Esophagus mucosa (tissue), 1 donor: Measurements from ENCODE around the gene MMS19. TPM values are rescaled to one million over a fixed set of nuclear protein-coding genes. Genes with fewer than 3 reads are reported as not detected.

ENCODE experiments used
- ATAC-seq: fragments of 200-7000 bp; cut with Tn5 transposase; one replicate; pipeline ENCODE4 v1.9.1; 2020
- total RNA-seq: library from RNA; stranded (reverse); gene quantifications from one replicate; pipeline ENCODE4 v1.2.4, GENCODE V29; 2023
- donor health status: DM: yes; HTN: yes; CAD: no.

The MMS19 gene
- total RNA-seq, 1 donor from 2014 or later = 44.0 TPM

DNA sequence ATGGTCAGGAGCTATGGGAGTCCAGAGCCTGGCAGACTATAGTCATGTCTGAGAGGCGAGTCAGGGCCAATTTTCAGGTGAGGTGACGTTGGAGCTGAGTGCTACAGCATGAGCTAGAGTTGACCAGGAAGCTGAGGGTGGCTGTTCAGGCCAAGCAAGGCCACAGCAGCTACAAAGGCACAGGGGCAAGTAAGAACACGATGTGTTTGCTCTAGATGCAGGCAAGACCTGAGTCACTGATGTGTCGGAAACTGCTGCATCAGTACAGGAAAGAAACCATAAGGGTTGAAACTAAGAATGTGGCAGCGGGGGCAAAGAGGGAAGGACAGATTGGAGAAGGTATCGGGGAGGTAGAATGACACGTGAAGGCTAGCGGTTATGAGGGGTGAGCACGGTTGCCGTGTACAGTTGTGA lies 85.3 kb downstream of the MMS19 start:
- peak; percentile 92 for ATAC-seq

DNA sequence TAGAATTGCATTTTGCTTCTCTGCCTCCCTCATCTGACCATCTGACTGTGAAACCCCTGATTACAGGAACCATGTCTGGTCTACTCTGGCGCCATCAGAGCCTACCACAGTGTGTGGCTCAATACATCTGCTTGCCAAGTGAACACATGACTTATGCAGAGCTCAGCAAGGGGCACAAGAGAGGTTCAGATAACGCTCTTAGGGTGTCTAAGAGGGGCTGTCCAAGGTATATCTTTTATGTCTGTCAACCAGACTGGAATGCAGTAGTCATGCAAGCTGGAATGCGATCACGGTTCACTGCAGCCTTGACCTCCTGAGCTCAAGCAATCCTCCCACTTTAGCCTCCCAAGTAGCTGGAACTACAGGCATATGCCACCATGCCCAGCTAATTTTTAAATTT lies 86.8 kb downstream of the MMS19 start:
- ATAC-seq = no peak

GRCh38 chr10:97408496-97408992 lies 89.7 kb downstream of the MMS19 start:
- ATAC-seq = peak; percentile 79

Other genes starting within 250 kb of the MMS19 start
- gene ARHGAP19, start 205.8 kb downstream of the MMS19 start, total RNA-seq = 10.1 TPM
- gene FRAT1, start 179.2 kb downstream of the MMS19 start, total RNA-seq = 1.6 TPM
- gene FRAT2, start 163.7 kb downstream of the MMS19 start, total RNA-seq = 8.4 TPM
- 25.8 TPM for gene RRP12, start 97.1 kb downstream of the MMS19 start, total RNA-seq
- 324 TPM for gene PGAM1, start 72.2 kb downstream of the MMS19 start, total RNA-seq
- 30.8 TPM for gene EXOSC1, start 52.4 kb downstream of the MMS19 start, total RNA-seq
- gene ZDHHC16, start 52.2 kb downstream of the MMS19 start, total RNA-seq = 23.0 TPM
- gene UBTD1, start 502 bp upstream of the MMS19 start, total RNA-seq = 5.1 TPM
- 0.56 TPM for gene ANKRD2, start 74.4 kb upstream of the MMS19 start, total RNA-seq
- 1.7 TPM for gene HOGA1, start 86.0 kb upstream of the MMS19 start, total RNA-seq
- 0.16 TPM for gene C10orf62, start 91.3 kb upstream of the MMS19 start, total RNA-seq
- 1.9 TPM for gene MORN4, start 135.1 kb upstream of the MMS19 start, total RNA-seq
- 13.0 TPM for gene PI4K2A, start 142.2 kb upstream of the MMS19 start, total RNA-seq
- gene AVPI1, start 188.8 kb upstream of the MMS19 start, total RNA-seq = 6.8 TPM
- 12.1 TPM for gene MARVELD1, start 215.3 kb upstream of the MMS19 start, total RNA-seq
- gene ZFYVE27, start 238.7 kb upstream of the MMS19 start, total RNA-seq = 10.7 TPM